Measurements from ENCODE around the gene SLC17A6.

The SLC17A6 gene

GRCh38 chr11:22344081-22344480 lies 5.9 kb downstream of the SLC17A6 start:
- H3K27ac Mint-ChIP-seq = no peak overlapping the region
- H3K36me3 Mint-ChIP-seq = no peaks in the 10 kb centered on the region
- peaks cover 4% of the 10 kb centered on the region for H3K4me1 Mint-ChIP-seq

GRCh38 chr11:22346282-22346681 lies 8.1 kb downstream of the SLC17A6 start:
- Mint-ChIP-seq H3K27me3 (peaks cover 17% of the 10 kb centered on the region), H3K4me1 (peaks cover 4% of the 10 kb centered on the region), H3K9me3 (no peaks in the 10 kb centered on the region), H3K36me3 (no peaks in the 10 kb centered on the region), H3K4me3 (no peak overlapping the region), H3K27ac (no peak overlapping the region)
- DNase-seq (ENCODE audit: low spot score in 2 of 2) = no peak
- ATAC-seq (ENCODE audit: low read depth) = no peak

More at GRCh38 chr11:22344081-22344480, 5.9 kb downstream of the SLC17A6 start:
- H3K27me3 Mint-ChIP-seq = peaks cover 23% of the 10 kb centered on the region
- no peaks in the 10 kb centered on the region for H3K9me3 Mint-ChIP-seq
- DNase-seq (ENCODE audit: low spot score in 2 of 2) (no peak), ATAC-seq (ENCODE audit: low read depth) (no peak)
- no peak overlapping the region for H3K4me3 Mint-ChIP-seq

GRCh38 chr11:22347857-22348487 lies 9.8 kb downstream of the SLC17A6 start:
- no peak overlapping the region for H3K4me3 Mint-ChIP-seq
- no peak for DNase-seq (ENCODE audit: low spot score in 2 of 2)
- peaks cover 4% of the 10 kb centered on the region for H3K4me1 Mint-ChIP-seq
- no peaks in the 10 kb centered on the region for H3K36me3 Mint-ChIP-seq
- ATAC-seq (ENCODE audit: low read depth) = no peak
- H3K27me3 Mint-ChIP-seq = peaks cover 11% of the 10 kb centered on the region
- no peaks in the 10 kb centered on the region for H3K9me3 Mint-ChIP-seq
- no peak overlapping the region for H3K27ac Mint-ChIP-seq

- ATAC-seq (ENCODE audit: low read depth) = no peak
These were observed 11.3 kb downstream of the SLC17A6 start for GRCh38 chr11:22349491-22349890.

GRCh38 chr11:22359295-22359694 lies 21.1 kb downstream of the SLC17A6 start:
- DNase-seq (ENCODE audit: low spot score in 2 of 2) = no peak
- H3K27me3 Mint-ChIP-seq = peaks cover 5% of the 10 kb centered on the region
- H3K9me3 Mint-ChIP-seq = no peaks in the 10 kb centered on the region
- ATAC-seq (ENCODE audit: low read depth) = no peak
- no peak overlapping the region for H3K4me3 Mint-ChIP-seq
- no peak overlapping the region for H3K27ac Mint-ChIP-seq
- peaks cover 2% of the 10 kb centered on the region for H3K4me1 Mint-ChIP-seq
- no peaks in the 10 kb centered on the region for H3K36me3 Mint-ChIP-seq

More at GRCh38 chr11:22349491-22349890, 11.3 kb downstream of the SLC17A6 start:
- Mint-ChIP-seq H3K9me3 (no peaks in the 10 kb centered on the region), H3K27ac (no peak overlapping the region), H3K27me3 (peaks cover 6% of the 10 kb centered on the region), H3K4me3 (no peak overlapping the region), H3K36me3 (no peaks in the 10 kb centered on the region), H3K4me1 (no peaks in the 10 kb centered on the region)
- DNase-seq (ENCODE audit: low spot score in 2 of 2) = no peak

- no peaks in the 10 kb centered on the region for H3K27me3 Mint-ChIP-seq
- no peak overlapping the region for H3K4me3 Mint-ChIP-seq
- no peaks in the 10 kb centered on the region for H3K9me3 Mint-ChIP-seq
- H3K4me1 Mint-ChIP-seq = no peaks in the 10 kb centered on the region
- H3K27ac Mint-ChIP-seq = no peak overlapping the region
- ATAC-seq (ENCODE audit: low read depth) = no peak
- no peak for DNase-seq (ENCODE audit: low spot score in 2 of 2)
- H3K36me3 Mint-ChIP-seq = no peaks in the 10 kb centered on the region
These were observed 33.0 kb downstream of the SLC17A6 start for GRCh38 chr11:22371160-22371559.

GRCh38 chr11:22387126-22387525 lies 48.9 kb downstream of the SLC17A6 start:
- H3K36me3 Mint-ChIP-seq = no peaks in the 10 kb centered on the region
- no peak overlapping the region for H3K4me3 Mint-ChIP-seq
- H3K27me3 Mint-ChIP-seq = no peaks in the 10 kb centered on the region
- no peaks in the 10 kb centered on the region for H3K9me3 Mint-ChIP-seq
- ATAC-seq (ENCODE audit: low read depth) (no peak), DNase-seq (ENCODE audit: low spot score in 2 of 2) (no peak)
- no peaks in the 10 kb centered on the region for H3K4me1 Mint-ChIP-seq
- H3K27ac Mint-ChIP-seq = no peak overlapping the region

- no peak for ATAC-seq (ENCODE audit: low read depth)
- H3K4me1 Mint-ChIP-seq = no peaks in the 10 kb centered on the region
- no peak for DNase-seq (ENCODE audit: low spot score in 2 of 2)
- H3K4me3 Mint-ChIP-seq = no peak overlapping the region
- H3K27ac Mint-ChIP-seq = no peak overlapping the region
- no peaks in the 10 kb centered on the region for H3K36me3 Mint-ChIP-seq
- no peaks in the 10 kb centered on the region for H3K27me3 Mint-ChIP-seq
- H3K9me3 Mint-ChIP-seq = no peaks in the 10 kb centered on the region
These were observed 51.5 kb downstream of the SLC17A6 start for GRCh38 chr11:22389526-22390282.

- ATAC-seq (ENCODE audit: low read depth) (no peak), DNase-seq (ENCODE audit: low spot score in 2 of 2) (no peak)
- Mint-ChIP-seq H3K9me3 (no peaks in the 10 kb centered on the region), H3K4me1 (no peaks in the 10 kb centered on the region), H3K36me3 (no peaks in the 10 kb centered on the region), H3K27me3 (no peaks in the 10 kb centered on the region), H3K27ac (no peak overlapping the region), H3K4me3 (no peak overlapping the region)
These were observed 52.1 kb downstream of the SLC17A6 start for GRCh38 chr11:22390283-22390655.

- Mint-ChIP-seq H3K27ac (no peak overlapping the region), H3K36me3 (no peaks in the 10 kb centered on the region), H3K9me3 (no peaks in the 10 kb centered on the region), H3K4me3 (no peak overlapping the region), H3K4me1 (no peaks in the 10 kb centered on the region), H3K27me3 (no peaks in the 10 kb centered on the region)
- DNase-seq (ENCODE audit: low spot score in 2 of 2) = no peak
- ATAC-seq (ENCODE audit: low read depth) = no peak
These were observed 54.4 kb downstream of the SLC17A6 start for GRCh38 chr11:22392561-22392960.

- ATAC-seq (ENCODE audit: low read depth) = no peak
These were observed 67.2 kb downstream of the SLC17A6 start for GRCh38 chr11:22405377-22405776.

GRCh38 chr11:22407267-22407666 lies 69.1 kb downstream of the SLC17A6 start:
- Mint-ChIP-seq H3K27ac (no peak overlapping the region), H3K4me1 (no peaks in the 10 kb centered on the region), H3K27me3 (peaks cover 1% of the 10 kb centered on the region), H3K4me3 (no peak overlapping the region), H3K36me3 (no peaks in the 10 kb centered on the region), H3K9me3 (no peaks in the 10 kb centered on the region)
- DNase-seq (ENCODE audit: low spot score in 2 of 2) = no peak
- ATAC-seq (ENCODE audit: low read depth) = no peak

More at GRCh38 chr11:22405377-22405776, 67.2 kb downstream of the SLC17A6 start:
- H3K36me3 Mint-ChIP-seq = no peaks in the 10 kb centered on the region
- no peak overlapping the region for H3K27ac Mint-ChIP-seq
- H3K4me3 Mint-ChIP-seq = no peak overlapping the region
- no peaks in the 10 kb centered on the region for H3K4me1 Mint-ChIP-seq
- DNase-seq (ENCODE audit: low spot score in 2 of 2) = no peak
- no peaks in the 10 kb centered on the region for H3K9me3 Mint-ChIP-seq
- peaks cover 1% of the 10 kb centered on the region for H3K27me3 Mint-ChIP-seq

GRCh38 chr11:22407921-22408320 lies 69.7 kb downstream of the SLC17A6 start:
- ATAC-seq (ENCODE audit: low read depth) (no peak), DNase-seq (ENCODE audit: low spot score in 2 of 2) (no peak)
- no peak overlapping the region for H3K4me3 Mint-ChIP-seq
- no peak overlapping the region for H3K27ac Mint-ChIP-seq
- no peaks in the 10 kb centered on the region for H3K4me1 Mint-ChIP-seq
- H3K27me3 Mint-ChIP-seq = peaks cover 1% of the 10 kb centered on the region
- H3K9me3 Mint-ChIP-seq = no peaks in the 10 kb centered on the region
- H3K36me3 Mint-ChIP-seq = no peaks in the 10 kb centered on the region

GRCh38 chr11:22415476-22415875 lies 77.3 kb downstream of the SLC17A6 start:
- Mint-ChIP-seq H3K27me3 (no peaks in the 10 kb centered on the region), H3K4me1 (no peaks in the 10 kb centered on the region), H3K9me3 (peaks cover 1% of the 10 kb centered on the region), H3K27ac (no peak overlapping the region), H3K36me3 (no peaks in the 10 kb centered on the region), H3K4me3 (no peak overlapping the region)
- no peak for DNase-seq (ENCODE audit: low spot score in 2 of 2)
- ATAC-seq (ENCODE audit: low read depth) = no peak

GRCh38 chr11:22416462-22416861 lies 78.3 kb downstream of the SLC17A6 start:
- Mint-ChIP-seq H3K9me3 (peaks cover 1% of the 10 kb centered on the region), H3K27ac (no peak overlapping the region), H3K36me3 (no peaks in the 10 kb centered on the region), H3K4me1 (no peaks in the 10 kb centered on the region), H3K27me3 (no peaks in the 10 kb centered on the region), H3K4me3 (no peak overlapping the region)
- DNase-seq (ENCODE audit: low spot score in 2 of 2) = no peak
- no peak for ATAC-seq (ENCODE audit: low read depth)

Measured in memory B cell (primary cell).